K562 (cell line): ENCODE data around the gene ENSA. TPM values are rescaled to one million over a fixed set of nuclear protein-coding genes. Genes with fewer than 3 reads are reported as not detected.

ENCODE experiments used
- CTCF ChIP-seq, 3 experiments: IDR thresholded peaks in 2 of 3; conservative IDR thresholded peaks in 1 of 3; 2 replicates each; pipeline ENCODE4 v1.5.1; 2011 to 2012; ENCODE audit warnings: low read length in 3 of 3, mild to moderate bottlenecking in 3 of 3, control low read depth in 2 of 3, improper control_type of control experiment in 1 of 3, inconsistent platforms in 1 of 3, low read depth in 1 of 3, mixed read lengths in 1 of 3, moderate library complexity in 1 of 3; ENCODE audit not compliant: insufficient read depth in 2 of 3
- MEF2A ChIP-seq: IDR thresholded peaks from 2 replicates; pipeline ENCODE4 v1.6.1; 2011; ENCODE audit warnings: low read depth, mild to moderate bottlenecking, low read length, moderate library complexity; ENCODE audit not compliant: control insufficient read depth
- MIER1 ChIP-seq: fragments of 450-650 bp; IDR thresholded peaks from 2 replicates; pipeline ENCODE4 v1.6.1; 2016; ENCODE audit warnings: antibody characterized with exemption, mild to moderate bottlenecking, low read depth
- THRB ChIP-seq: fragments of 450-650 bp; formaldehyde crosslinking; conservative IDR thresholded peaks from 2 replicates; pipeline ENCODE4 v1.4.0; 2022; ENCODE audit warnings: mild to moderate bottlenecking, missing genetic modification characterization
- ZFP91 ChIP-seq: sonication (generic); formaldehyde crosslinking; IDR thresholded peaks from 2 replicates; pipeline ENCODE4 v1.8.0; 2022; ENCODE audit warnings: mild to moderate bottlenecking, missing genetic modification reagents
- ZNF407 ChIP-seq: fragments of 450-650 bp; IDR thresholded peaks from 2 replicates; pipeline ENCODE4 v1.6.1; 2016; ENCODE audit warnings: low read depth
- ZNF592 ChIP-seq: fragments of 450-650 bp; IDR thresholded peaks from 2 replicates; pipeline ENCODE4 v1.6.1; 2017; ENCODE audit warnings: antibody characterized with exemption, mild to moderate bottlenecking
- polyA plus RNA-seq, 8 experiments: library from polyadenylated mRNA; depleted of rRNA in 4 of 8; stranded (reverse) in 5 of 8; unstranded in 3 of 8; fragments of >200 nt; fragmentation: Nextera tagmentation in 2 of 8; fragmentation: Illumina TruSeq in 1 of 8; extraction: Ambion mirVana in 2 of 8; extraction: Trizol in 1 of 8; gene quantifications; 2 replicates each; pipeline versions ENCODE4 v1.2.1 to v1.2.3, GENCODE V29; 2011 to 2014; ENCODE audit warnings: inconsistent platforms in 1 of 8, missing spikeins in 1 of 8
- total RNA-seq, 7 experiments: library from RNA; depleted of rRNA in 6 of 7; stranded (reverse); fragments of >200 nt in 6 of 7; fragmentation: Illumina TruSeq in 2 of 7; extraction: Trizol in 2 of 7; gene quantifications; 2 replicates each; pipeline versions ENCODE4 v1.2.1 to v1.2.3, GENCODE V29; 2011 to 2021; ENCODE audit warnings: low replicate concordance in 1 of 7

ENSA gene
- total and polyA plus RNA-seq, 9 of the 15 experiments (the other 6 are each of a cell fraction or from before 2014, with no cell fraction given), result 68.1 to 605 (median 188) TPM

GRCh38 chr1:150621497-150622302 is 7.7 kb downstream of the ENSA start (continued):
- 0 out of 2 replicates have a peak, but pooled peaks have one; percentile 33 for TF ChIP-seq ZNF592
- no peak for TF ChIP-seq MIER1
- no peak for TF ChIP-seq THRB
- TF ChIP-seq CTCF (IDR thresholded peaks at IDR 0.05 in 2 of 3, conservative IDR thresholded peaks at IDR 0.05 in 1 of 3; ENCODE audit: insufficient read depth in 2 of 3, low read depth in 1 of 3, low read length in 3 of 3), result peak; percentile 52 to 74 (median 71)
- TF ChIP-seq MEF2A, result no peak
- no peak for TF ChIP-seq ZNF407
- no peak for TF ChIP-seq ZFP91 (CRISPR knock-in tag)
